ENCODE data around the gene OR52I2.

The OR52I2 gene

DNA sequence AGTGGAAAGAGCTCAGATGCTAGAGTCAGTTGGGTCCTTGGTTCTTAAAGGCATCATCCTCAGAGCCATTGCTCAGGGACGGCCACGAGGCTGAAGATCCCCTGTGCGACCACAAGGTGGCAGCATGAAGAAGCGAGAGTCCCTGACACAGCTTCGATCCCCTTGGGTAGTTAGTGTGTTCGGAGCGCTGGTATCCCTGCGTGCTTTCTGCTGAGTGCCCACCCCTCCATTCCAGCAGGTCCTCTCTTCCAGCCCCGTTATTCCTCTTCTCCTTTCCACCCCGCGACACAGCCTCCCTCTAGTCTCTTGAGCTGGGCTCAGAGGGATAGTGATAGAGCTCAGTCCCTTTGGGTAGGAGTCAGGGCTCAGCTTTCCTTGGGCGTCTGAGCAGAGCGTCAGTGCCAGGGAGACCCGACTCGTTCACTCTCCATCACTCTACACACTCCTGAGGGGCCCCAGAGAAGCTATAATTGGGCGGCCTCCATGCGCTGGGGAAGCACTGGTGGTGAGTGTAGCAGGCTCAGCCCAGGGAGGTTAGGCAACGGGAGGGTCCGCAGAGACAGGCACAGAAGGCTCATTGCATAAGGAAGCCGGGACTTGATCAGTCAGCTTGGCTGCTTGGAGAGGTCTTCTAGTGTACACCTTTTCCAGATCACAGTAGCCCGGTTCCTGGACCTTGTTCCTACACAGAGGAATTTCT is 55.6 kb downstream of the OR52I2 start, which contains the start of gene OR51D1:
Gene OR51D1, plus strand, starts transcription at position 516 of the 700 bp plus-strand sequence. CDS start 2,314 bp downstream, outside the sequence.
- Histone ChIP-seq H3K79me1 (ENCODE audit: low read length) (no peaks in the 10 kb centered on the region), H2BK120ac (ENCODE audit: insufficient read depth, low read length, poor library complexity) (no peak within 1 kb of the TSS)

DNA sequence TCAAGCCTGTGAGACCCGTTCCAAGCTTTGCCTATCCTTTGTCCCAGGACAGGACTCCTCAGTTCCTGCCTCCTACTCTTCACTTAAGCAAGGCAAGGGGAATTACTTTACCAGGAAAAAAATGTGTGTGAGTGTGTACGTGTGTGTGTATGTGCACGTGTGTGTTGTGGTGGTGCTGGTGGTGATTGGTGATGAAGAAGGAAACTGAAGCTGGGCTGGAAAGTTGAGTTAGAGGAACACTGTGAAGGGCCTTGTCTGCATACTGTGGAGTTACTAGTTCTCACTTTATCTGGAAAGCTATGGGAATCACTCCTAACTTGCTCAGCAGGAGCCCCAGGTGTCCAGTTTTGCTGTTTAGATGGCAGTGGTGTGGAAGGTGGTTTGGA is 56.1 kb downstream of the OR52I2 start:
- Histone ChIP-seq H2BK120ac (ENCODE audit: insufficient read depth, low read length, poor library complexity) (no peak overlapping the region), H3K9me3 (ENCODE audit: insufficient read depth, low read depth, low read length) (peaks cover 6% of the 10 kb centered on the region), H2BK12ac (ENCODE audit: low read length) (no peak overlapping the region), H3K79me1 (ENCODE audit: low read length) (no peaks in the 10 kb centered on the region), H3K4me1 (ENCODE audit: control insufficient read depth in 1 of 2, insufficient read depth in 2 of 2, low read length in 2 of 2) (peaks cover 7 to 8% of the 10 kb centered on the region in 2 experiments), H3K14ac (ENCODE audit: low read length) (no peak overlapping the region), H3K9ac (ENCODE audit: low read length) (no peak overlapping the region), H3K23ac (ENCODE audit: low read length) (no peak overlapping the region), H4K12ac (ENCODE audit: low read depth, low read length) (no peak overlapping the region), H2BK5ac (ENCODE audit: low read depth, low read length, poor library complexity) (no peak overlapping the region), H3K4me3 (ENCODE audit: low read depth, low read length) (no peak overlapping the region), H3K27ac (ENCODE audit: low read depth, low read length) (no peak overlapping the region), H3K36me3 (ENCODE audit: control insufficient read depth in 1 of 2, insufficient read depth in 2 of 2, low read length in 2 of 2) (no peaks in the 10 kb centered on the region), H3K4me2 (ENCODE audit: low read length) (no peak overlapping the region), H3K27me3 (ENCODE audit: insufficient read depth, low read length) (no peaks in the 10 kb centered on the region), H2AFZ (ENCODE audit: insufficient read depth, low read length, poor library complexity) (no peak overlapping the region), H3K4ac (ENCODE audit: low read depth, low read length) (no peak overlapping the region), H3K79me2 (ENCODE audit: control insufficient read depth, insufficient read depth, low read length, poor library complexity) (no peaks in the 10 kb centered on the region), H3K18ac (ENCODE audit: low read length) (no peak overlapping the region), H4K8ac (ENCODE audit: low read depth, low read length) (no peak overlapping the region), H4K91ac (ENCODE audit: low read depth, low read length) (no peak overlapping the region), H2AK5ac (ENCODE audit: low read length) (no peak overlapping the region)
- no CpG with 5 or more reads among the region's 3 CpGs for WGBS (ENCODE audit: extremely low coverage, insufficient coverage, insufficient read length)
- no peak for DNase-seq

More for the DNA sequence above, 55.6 kb downstream of the OR52I2 start, which contains the start of gene OR51D1:
- H3K9me3 ChIP-seq (ENCODE audit: insufficient read depth, low read depth, low read length), result peaks cover 6% of the 10 kb centered on the region
- no peak within 1 kb of the TSS for H2BK12ac ChIP-seq (ENCODE audit: low read length)
- no peak within 1 kb of the TSS for H3K4me3 ChIP-seq (ENCODE audit: low read depth, low read length)
- no peak within 1 kb of the TSS for H3K4ac ChIP-seq (ENCODE audit: low read depth, low read length)
- no CpG with 5 or more reads among the region's 21 CpGs for WGBS (ENCODE audit: extremely low coverage, insufficient coverage, insufficient read length)
- no peak within 1 kb of the TSS for H2AK5ac ChIP-seq (ENCODE audit: low read length)
- peak; percentile 57 to 76 for DNase-seq
- H3K14ac ChIP-seq (ENCODE audit: low read length), result no peak within 1 kb of the TSS
- no peak within 1 kb of the TSS for H3K27ac ChIP-seq (ENCODE audit: low read depth, low read length)
- peaks cover 5 to 7% of the 10 kb centered on the region in 2 experiments for H3K4me1 ChIP-seq (ENCODE audit: control insufficient read depth in 1 of 2, insufficient read depth in 2 of 2, low read length in 2 of 2)
- H4K91ac ChIP-seq (ENCODE audit: low read depth, low read length), result no peak within 1 kb of the TSS
- H2BK5ac ChIP-seq (ENCODE audit: low read depth, low read length, poor library complexity), result no peak within 1 kb of the TSS
- no peaks in the 10 kb centered on the region for H3K27me3 ChIP-seq (ENCODE audit: insufficient read depth, low read length)
- no peaks in the 10 kb centered on the region for H3K36me3 ChIP-seq (ENCODE audit: control insufficient read depth in 1 of 2, insufficient read depth in 2 of 2, low read length in 2 of 2)
- no peak within 1 kb of the TSS for H4K8ac ChIP-seq (ENCODE audit: low read depth, low read length)
- no peak within 1 kb of the TSS for H3K9ac ChIP-seq (ENCODE audit: low read length)
- no peak within 1 kb of the TSS for H4K12ac ChIP-seq (ENCODE audit: low read depth, low read length)
- H3K4me2 ChIP-seq (ENCODE audit: low read length), result peak within 1 kb of the TSS; percentile 31
- no peaks in the 10 kb centered on the region for H3K79me2 ChIP-seq (ENCODE audit: control insufficient read depth, insufficient read depth, low read length, poor library complexity)
- H3K23ac ChIP-seq (ENCODE audit: low read length), result no peak within 1 kb of the TSS
- H3K18ac ChIP-seq (ENCODE audit: low read length), result no peak within 1 kb of the TSS
- no peak within 1 kb of the TSS for H2AFZ ChIP-seq (ENCODE audit: insufficient read depth, low read length, poor library complexity)

DNA sequence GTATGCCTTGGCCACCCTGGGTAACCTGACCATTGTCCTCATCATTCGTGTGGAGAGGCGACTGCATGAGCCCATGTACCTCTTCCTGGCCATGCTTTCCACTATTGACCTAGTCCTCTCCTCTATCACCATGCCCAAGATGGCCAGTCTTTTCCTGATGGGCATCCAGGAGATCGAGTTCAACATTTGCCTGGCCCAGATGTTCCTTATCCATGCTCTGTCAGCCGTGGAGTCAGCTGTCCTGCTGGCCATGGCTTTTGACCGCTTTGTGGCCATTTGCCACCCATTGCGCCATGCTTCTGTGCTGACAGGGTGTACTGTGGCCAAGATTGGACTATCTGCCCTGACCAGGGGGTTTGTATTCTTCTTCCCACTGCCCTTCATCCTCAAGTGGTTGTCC is 58.4 kb downstream of the OR52I2 start:
- Histone ChIP-seq H3K79me2 (ENCODE audit: control insufficient read depth, insufficient read depth, low read length, poor library complexity) (no peaks in the 10 kb centered on the region), H4K12ac (ENCODE audit: low read depth, low read length) (no peak overlapping the region), H2AK5ac (ENCODE audit: low read length) (no peak overlapping the region), H2AFZ (ENCODE audit: insufficient read depth, low read length, poor library complexity) (no peak overlapping the region), H3K9me3 (ENCODE audit: insufficient read depth, low read depth, low read length) (peaks cover 7% of the 10 kb centered on the region), H4K8ac (ENCODE audit: low read depth, low read length) (no peak overlapping the region), H2BK5ac (ENCODE audit: low read depth, low read length, poor library complexity) (no peak overlapping the region), H3K4me2 (ENCODE audit: low read length) (no peak overlapping the region), H3K9ac (ENCODE audit: low read length) (no peak overlapping the region), H3K23ac (ENCODE audit: low read length) (no peak overlapping the region), H3K4me1 (ENCODE audit: control insufficient read depth in 1 of 2, insufficient read depth in 2 of 2, low read length in 2 of 2) (peaks cover 7 to 8% of the 10 kb centered on the region in 2 experiments), H3K4ac (ENCODE audit: low read depth, low read length) (no peak overlapping the region), H4K91ac (ENCODE audit: low read depth, low read length) (no peak overlapping the region), H3K27me3 (ENCODE audit: insufficient read depth, low read length) (no peaks in the 10 kb centered on the region), H3K36me3 (ENCODE audit: control insufficient read depth in 1 of 2, insufficient read depth in 2 of 2, low read length in 2 of 2) (no peaks in the 10 kb centered on the region), H3K4me3 (ENCODE audit: low read depth, low read length) (no peak overlapping the region), H2BK12ac (ENCODE audit: low read length) (no peak overlapping the region), H3K18ac (ENCODE audit: low read length) (no peak overlapping the region), H2BK120ac (ENCODE audit: insufficient read depth, low read length, poor library complexity) (no peak overlapping the region), H3K14ac (ENCODE audit: low read length) (no peak overlapping the region), H3K79me1 (ENCODE audit: low read length) (no peaks in the 10 kb centered on the region), H3K27ac (ENCODE audit: low read depth, low read length) (no peak overlapping the region)
- DNase-seq, result no peak
- no CpG with 5 or more reads among the region's 6 CpGs for WGBS (ENCODE audit: extremely low coverage, insufficient coverage, insufficient read length)

DNA sequence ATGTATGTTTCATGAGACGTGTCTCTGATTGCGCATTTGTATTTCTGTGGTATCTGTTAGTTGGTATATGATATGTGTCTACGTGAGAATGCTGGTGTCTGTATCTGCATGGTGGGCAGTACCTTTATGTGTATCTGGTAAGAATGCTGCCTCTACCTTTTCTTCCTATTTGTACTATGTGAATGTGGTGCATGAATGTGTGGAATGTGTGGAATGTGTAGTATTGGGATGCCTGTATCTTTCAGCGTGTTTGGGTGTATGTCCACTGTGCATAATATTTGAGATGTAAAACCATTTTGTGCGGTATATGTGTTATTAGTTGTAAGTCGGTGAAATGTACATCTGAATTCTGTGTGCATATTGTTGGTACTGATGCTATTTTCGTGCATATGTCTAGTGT is 60.0 kb downstream of the OR52I2 start:
- Histone ChIP-seq H2AFZ (ENCODE audit: insufficient read depth, low read length, poor library complexity) (no peak overlapping the region), H3K18ac (ENCODE audit: low read length) (no peak overlapping the region), H4K91ac (ENCODE audit: low read depth, low read length) (no peak overlapping the region), H3K27me3 (ENCODE audit: insufficient read depth, low read length) (no peaks in the 10 kb centered on the region), H3K14ac (ENCODE audit: low read length) (no peak overlapping the region), H3K4ac (ENCODE audit: low read depth, low read length) (no peak overlapping the region), H3K9me3 (ENCODE audit: insufficient read depth, low read depth, low read length) (peaks cover 7% of the 10 kb centered on the region), H3K27ac (ENCODE audit: low read depth, low read length) (no peak overlapping the region), H2AK5ac (ENCODE audit: low read length) (no peak overlapping the region), H3K4me1 (ENCODE audit: control insufficient read depth in 1 of 2, insufficient read depth in 2 of 2, low read length in 2 of 2) (peaks cover 7 to 8% of the 10 kb centered on the region in 2 experiments), H4K8ac (ENCODE audit: low read depth, low read length) (no peak overlapping the region), H3K36me3 (ENCODE audit: control insufficient read depth in 1 of 2, insufficient read depth in 2 of 2, low read length in 2 of 2) (no peaks in the 10 kb centered on the region), H2BK5ac (ENCODE audit: low read depth, low read length, poor library complexity) (no peak overlapping the region), H4K12ac (ENCODE audit: low read depth, low read length) (no peak overlapping the region), H2BK12ac (ENCODE audit: low read length) (no peak overlapping the region), H3K4me2 (ENCODE audit: low read length) (no peak overlapping the region), H2BK120ac (ENCODE audit: insufficient read depth, low read length, poor library complexity) (no peak overlapping the region), H3K23ac (ENCODE audit: low read length) (no peak overlapping the region), H3K9ac (ENCODE audit: low read length) (no peak overlapping the region), H3K4me3 (ENCODE audit: low read depth, low read length) (no peak overlapping the region), H3K79me2 (ENCODE audit: control insufficient read depth, insufficient read depth, low read length, poor library complexity) (no peaks in the 10 kb centered on the region), H3K79me1 (ENCODE audit: low read length) (no peaks in the 10 kb centered on the region)
- no CpG with 5 or more reads among the region's 7 CpGs for WGBS (ENCODE audit: extremely low coverage, insufficient coverage, insufficient read length)
- DNase-seq, result peak in 1 of 2 donors; percentile 7

All from trophoblast cell (in vitro differentiated cells and primary cell).